Measurements from ENCODE around the gene INPP5A.
A peak's percentile ranks its signal among the peaks of the same experiment; 100 is the strongest.
"Not testable (repeated sequence)": the region's sequence is repeated elsewhere in the genome, so short reads cannot be mapped to it uniquely, and the experiment has no call there.

The INPP5A gene

GRCh38 chr10:132752961-132753360, 215.4 kb downstream of the INPP5A start:
- no peak for DNase-seq (ENCODE audit: low spot score)
- no peak for FAIRE-seq

GRCh38 chr10:132753596-132753995, 216.0 kb downstream of the INPP5A start:
- FAIRE-seq, result no peak

GRCh38 chr10:132754071-132754470, 216.5 kb downstream of the INPP5A start:
- no peak for DNase-seq (ENCODE audit: low spot score)
- no peak for FAIRE-seq

More at GRCh38 chr10:132753596-132753995, 216.0 kb downstream of the INPP5A start:
- DNase-seq (ENCODE audit: low spot score), result no peak

- FAIRE-seq (no peak), DNase-seq (ENCODE audit: low spot score) (no peak)
These were observed 217.7 kb downstream of the INPP5A start for GRCh38 chr10:132755166-132755711.

- no peak for DNase-seq (ENCODE audit: low spot score)
- FAIRE-seq, result no peak
These were observed 219.0 kb downstream of the INPP5A start for GRCh38 chr10:132756591-132756990.

- FAIRE-seq, result no peak
These were observed 219.6 kb downstream of the INPP5A start for GRCh38 chr10:132757171-132757570.

GRCh38 chr10:132758865-132759264, 221.3 kb downstream of the INPP5A start:
- no peak for DNase-seq (ENCODE audit: low spot score)
- FAIRE-seq, result no peak

More at GRCh38 chr10:132757171-132757570, 219.6 kb downstream of the INPP5A start:
- DNase-seq (ENCODE audit: low spot score), result no peak

GRCh38 chr10:132761395-132762060, 223.9 kb downstream of the INPP5A start:
- no peak for DNase-seq (ENCODE audit: low spot score)
- no peak for FAIRE-seq

GRCh38 chr10:132762267-132762666, 224.7 kb downstream of the INPP5A start:
- DNase-seq (ENCODE audit: low spot score) (no peak), FAIRE-seq (no peak)

GRCh38 chr10:132763545-132763944, 226.0 kb downstream of the INPP5A start:
- FAIRE-seq (peak; percentile 92), DNase-seq (ENCODE audit: low spot score) (no peak)

GRCh38 chr10:132764108-132764507, 226.5 kb downstream of the INPP5A start:
- FAIRE-seq, result no peak
- DNase-seq (ENCODE audit: low spot score), result no peak

- DNase-seq (ENCODE audit: low spot score), result no peak
- no peak for FAIRE-seq
These were observed 227.8 kb downstream of the INPP5A start for GRCh38 chr10:132765435-132765834.

- FAIRE-seq, result no peak
- no peak for DNase-seq (ENCODE audit: low spot score)
These were observed 228.7 kb downstream of the INPP5A start for GRCh38 chr10:132766291-132766690.

- FAIRE-seq (no peak), DNase-seq (ENCODE audit: low spot score) (no peak)
These were observed 231.0 kb downstream of the INPP5A start for GRCh38 chr10:132768346-132769248.

- DNase-seq (ENCODE audit: low spot score) (no peak), FAIRE-seq (no peak)
These were observed 232.8 kb downstream of the INPP5A start for GRCh38 chr10:132770061-132771021.

- not testable (repeated sequence) for DNase-seq (ENCODE audit: low spot score); FAIRE-seq
These were observed 235.2 kb downstream of the INPP5A start for GRCh38 chr10:132772816-132773215.

GRCh38 chr10:132774181-132774901, 236.8 kb downstream of the INPP5A start:
- FAIRE-seq (no peak), DNase-seq (ENCODE audit: low spot score) (no peak)

- FAIRE-seq, result peak; percentile 94
These were observed 237.6 kb downstream of the INPP5A start for GRCh38 chr10:132774902-132775863.

GRCh38 chr10:132776186-132776585, 238.6 kb downstream of the INPP5A start:
- no peak for FAIRE-seq

More at GRCh38 chr10:132774902-132775863, 237.6 kb downstream of the INPP5A start:
- no peak for DNase-seq (ENCODE audit: low spot score)

More at GRCh38 chr10:132776186-132776585, 238.6 kb downstream of the INPP5A start:
- DNase-seq (ENCODE audit: low spot score), result no peak
